PC-3 (cell line): Measurements from ENCODE around the gene ST3GAL5. TPM values are rescaled to one million over a fixed set of nuclear protein-coding genes. Genes with fewer than 3 reads are reported as not detected.
A peak's percentile ranks its signal among the peaks of the same experiment; 100 is the strongest.

Experiments
- ATAC-seq: fragments of 200-7000 bp; cut with Tn5 transposase; 2 replicates; pipeline ENCODE4 v1.9.1; 2020; ENCODE audit warnings: mild to moderate bottlenecking, moderate library complexity
- BruUV-seq: library from RNA; stranded (reverse); fragments of 400-500 nt; replicated peaks from 2 replicates; lab custom pipeline; 2021; lab: Mats Ljungman, UMichigan
- CTCF ChIA-PET: fragments of 300-600 bp; sonication (Branson Sonifier 250); formaldehyde crosslinking; loops from one replicate; lab custom pipeline; 2022; ENCODE audit warnings: antibody characterized with exemption; lab: Charles Lee
- POLR2A ChIA-PET: fragments of 300-600 bp; sonication (Branson Sonifier 250); formaldehyde crosslinking; loops from one replicate; lab custom pipeline; 2022; ENCODE audit warnings: antibody characterized with exemption; ENCODE audit not compliant: unreplicated experiment; lab: Charles Lee
- DNase-seq: peaks from one replicate; pipeline ENCODE4 v3.0.0-alpha.2; 2015
- H2AFZ ChIP-seq: fragments of 300-600 bp; sonication (generic); 2 replicates; pipeline ENCODE4 v1.6.0; 2016; ENCODE audit warnings: antibody characterized with exemption, low read length
- H3F3A ChIP-seq: fragments of 300-600 bp; sonication (generic); one replicate; pipeline ENCODE4 v1.6.0; 2017; ENCODE audit warnings: antibody characterized with exemption, low read length, control low read depth, mild to moderate bottlenecking; ENCODE audit not compliant: unreplicated experiment
- H3K27ac ChIP-seq: fragments of 300-600 bp; sonication (generic); 2 replicates; pipeline ENCODE4 v1.5.1; 2016; ENCODE audit warnings: mild to moderate bottlenecking, low read length
- H3K27me3 ChIP-seq: fragments of 300-600 bp; sonication (generic); 2 replicates; pipeline ENCODE4 v1.6.1; 2016; ENCODE audit warnings: low read length, mixed read lengths
- H3K36me3 ChIP-seq: fragments of 300-600 bp; sonication (generic); 2 replicates; pipeline ENCODE4 v1.6.1; 2016; ENCODE audit warnings: low read depth, mixed run types, low read length, mixed read lengths
- H3K4me1 ChIP-seq: fragments of 300-600 bp; sonication (generic); 2 replicates; pipeline ENCODE4 v1.5.1; 2016; ENCODE audit warnings: low read length; ENCODE audit not compliant: insufficient read depth
- H3K4me2 ChIP-seq: fragments of 300-600 bp; sonication (generic); 2 replicates; pipeline ENCODE4 v1.6.0; 2016; ENCODE audit warnings: low read length
- H3K4me3 ChIP-seq: fragments of 300-600 bp; sonication (generic); 2 replicates; pipeline ENCODE4 v1.5.1; 2016; ENCODE audit warnings: mild to moderate bottlenecking, low read length, mixed read lengths
- H3K79me2 ChIP-seq: fragments of 300-600 bp; sonication (generic); 2 replicates; pipeline ENCODE4 v1.6.1; 2017; ENCODE audit warnings: low read length, mixed read lengths
- H3K9ac ChIP-seq: fragments of 300-600 bp; sonication (generic); 2 replicates; pipeline ENCODE4 v1.6.0; 2016; ENCODE audit warnings: mild to moderate bottlenecking, low read length
- H3K9me2 ChIP-seq: fragments of 300-600 bp; sonication (generic); replicated peaks from 2 replicates; pipeline ENCODE4 v1.6.1; 2016; ENCODE audit warnings: mixed run types, low read length, mixed read lengths
- H3K9me3 ChIP-seq: fragments of 300-600 bp; sonication (generic); 2 replicates; pipeline ENCODE4 v1.6.1; 2016; ENCODE audit warnings: low read length, mixed read lengths
- H4K20me1 ChIP-seq: fragments of 300-600 bp; sonication (generic); 2 replicates; pipeline ENCODE4 v1.6.1; 2016; ENCODE audit warnings: low read length, mixed read lengths
- CTCF ChIP-seq: fragments of 300-600 bp; sonication (generic); conservative IDR thresholded peaks from 2 replicates; pipeline ENCODE4 v1.5.1; 2017; ENCODE audit warnings: antibody characterized with exemption, low read depth, mild to moderate bottlenecking, low read length
- EZH2 ChIP-seq: fragments of 300-600 bp; sonication (generic); IDR thresholded peaks from one replicate; pipeline ENCODE4 v1.6.1; 2017; ENCODE audit warnings: antibody characterized with exemption, mild to moderate bottlenecking, low read length; ENCODE audit not compliant: unreplicated experiment
- EZH2phosphoT487 ChIP-seq: fragments of 300-600 bp; sonication (generic); IDR thresholded peaks from 2 replicates; pipeline ENCODE4 v1.6.1; 2018; ENCODE audit warnings: mild to moderate bottlenecking, antibody characterized with exemption, low read length, borderline replicate concordance
- intact Hi-C: fragments of 100-400 bp; cut with micrococcal nuclease; formaldehyde crosslinking; loops from 2 replicates; pipeline ENCODE4 v1.9.0; 2023
- total RNA-seq: library from RNA; depleted of rRNA; stranded (reverse); fragments of >200 nt; gene quantifications from 2 replicates; pipeline ENCODE4 v1.2.3, GENCODE V29; 2014

The ST3GAL5 gene
- total RNA-seq, 1 experiment from 2014 or later, result 0.87 TPM

- intact Hi-C loops, result no loop called here
- H3K79me2 ChIP-seq, result no peaks in the 10 kb centered on the region
- no peak overlapping the region for H2AFZ ChIP-seq
- CTCF ChIA-PET, result no interaction called here
- H3K9me3 ChIP-seq, result no peaks in the 10 kb centered on the region
- H3K9me2 ChIP-seq, result no peaks in the 10 kb centered on the region
- H3K27me3 ChIP-seq, result no peaks in the 10 kb centered on the region
- POLR2A ChIA-PET, result no interaction called here
- H3K4me3 ChIP-seq, result no peak overlapping the region
- peaks cover 13% of the 10 kb centered on the region for H3K4me1 ChIP-seq
- H3K27ac ChIP-seq, result peak overlapping the region; percentile 38; the same call in 1 of the 2 replicates
- ATAC-seq (no peak), DNase-seq (peak; percentile 58)
- TF ChIP-seq EZH2phosphoT487, result no peak
- TF ChIP-seq EZH2, result no peak
- no peak for TF ChIP-seq CTCF
- H3K36me3 ChIP-seq, result no peaks in the 10 kb centered on the region
- BruUV-seq, result no TSS peak
- H3K4me2 ChIP-seq, result no peak overlapping the region
- no peaks in the 10 kb centered on the region for H4K20me1 ChIP-seq
- no peak overlapping the region for H3K9ac ChIP-seq
- H3F3A ChIP-seq, result no peaks in the 10 kb centered on the region
Measured at GRCh38 chr2:85911814-85912692, 23.3 kb upstream of the ST3GAL5 start.

- Histone ChIP-seq H3F3A (no peaks in the 10 kb centered on the region), H3K4me2 (no peak overlapping the region), H3K36me3 (no peaks in the 10 kb centered on the region), H3K9me2 (no peaks in the 10 kb centered on the region), H3K27me3 (no peaks in the 10 kb centered on the region), H3K4me1 (peaks cover 13% of the 10 kb centered on the region), H3K9me3 (no peaks in the 10 kb centered on the region), H3K79me2 (no peaks in the 10 kb centered on the region), H3K4me3 (no peak overlapping the region), H3K27ac (no peak overlapping the region), H4K20me1 (no peaks in the 10 kb centered on the region), H2AFZ (no peak overlapping the region), H3K9ac (no peak overlapping the region)
- intact Hi-C loops, result no loop called here
- DNase-seq (no peak), ATAC-seq (no peak)
- ChIA-PET CTCF (no interaction called here), POLR2A (no interaction called here)
- BruUV-seq, result no TSS peak
- no peak for TF ChIP-seq EZH2
- no peak for TF ChIP-seq CTCF
- no peak for TF ChIP-seq EZH2phosphoT487
Measured at GRCh38 chr2:85911097-85911496, 22.3 kb upstream of the ST3GAL5 start.

GRCh38 chr2:85909005-85909404, 20.2 kb upstream of the ST3GAL5 start:
- BruUV-seq, result no TSS peak

More at GRCh38 chr2:85909005-85909404, 20.2 kb upstream of the ST3GAL5 start:
- POLR2A ChIA-PET, result no interaction called here
- ATAC-seq (no peak), DNase-seq (no peak)
- Histone ChIP-seq H3K4me3 (no peak overlapping the region), H4K20me1 (no peaks in the 10 kb centered on the region), H3F3A (no peaks in the 10 kb centered on the region), H3K9me2 (no peaks in the 10 kb centered on the region), H3K79me2 (no peaks in the 10 kb centered on the region), H3K9ac (no peak overlapping the region), H3K27ac (no peak overlapping the region), H2AFZ (no peak overlapping the region), H3K9me3 (no peaks in the 10 kb centered on the region), H3K4me2 (no peak overlapping the region), H3K27me3 (no peaks in the 10 kb centered on the region), H3K36me3 (no peaks in the 10 kb centered on the region), H3K4me1 (peaks cover 13% of the 10 kb centered on the region)
- CTCF ChIA-PET, result no interaction called here
- TF ChIP-seq EZH2phosphoT487 (no peak), CTCF (no peak), EZH2 (no peak)
- intact Hi-C loops, result no loop called here
